ENCODE data around the gene SF3A2. TPM values are rescaled to one million over a fixed set of nuclear protein-coding genes. Genes with fewer than 3 reads are reported as not detected.

SF3A2 gene
- total RNA-seq, 1 donor from 2014 or later, result 142 TPM

DNA sequence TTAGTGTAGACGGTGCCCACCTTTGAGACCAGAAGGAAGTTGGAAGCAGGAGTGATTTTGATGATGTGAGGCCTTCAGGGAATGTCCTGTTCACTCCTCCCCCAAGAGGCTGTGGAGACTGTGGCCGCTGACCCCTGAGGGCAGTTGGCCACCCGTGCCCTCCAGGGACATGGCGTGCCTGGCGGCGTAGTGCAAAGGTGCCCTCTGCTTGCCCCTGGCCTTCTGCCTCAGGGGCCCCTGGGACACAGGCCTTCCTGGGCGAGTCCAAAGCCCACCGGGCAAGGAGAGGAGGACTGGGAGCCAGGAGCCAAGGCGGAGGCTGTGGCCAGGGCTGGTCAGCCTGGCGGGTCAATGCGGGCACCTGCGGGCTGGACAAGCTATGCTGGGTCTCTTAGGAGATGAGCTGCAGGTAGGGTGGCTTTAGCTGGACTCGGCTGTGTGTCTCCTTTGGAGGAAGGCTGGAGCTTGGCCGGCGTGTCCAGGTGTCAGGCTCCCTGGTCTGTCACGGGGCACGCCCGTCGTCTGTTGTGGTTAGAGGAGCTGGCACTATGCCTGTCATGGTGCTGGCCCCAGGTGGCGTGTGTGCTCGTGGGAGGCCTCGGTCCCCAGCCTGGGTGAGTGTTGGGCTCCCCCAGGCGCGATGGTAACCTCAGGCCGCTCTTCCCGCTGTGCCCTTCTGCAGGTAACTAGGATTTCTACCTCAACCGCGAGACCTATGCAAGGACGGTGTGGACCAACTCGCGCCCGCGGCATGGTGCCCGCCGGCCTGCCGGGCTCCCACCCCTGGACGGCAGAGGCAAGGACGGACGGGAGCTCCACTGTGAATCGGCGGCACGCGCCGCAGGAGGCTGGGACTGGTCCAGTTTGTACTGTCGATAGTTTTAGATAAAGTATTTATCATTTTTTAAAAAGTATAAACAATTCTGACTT, 7.3 kb upstream of the SF3A2 start:
- Mint-ChIP-seq H3K9me3 (no peaks in the 10 kb centered on the region), H3K27ac (no peak overlapping the region), H3K4me1 (no peaks in the 10 kb centered on the region), H3K27me3 (ENCODE audit: low read depth) (no peaks in the 10 kb centered on the region), H3K4me3 (no peak overlapping the region), H3K36me3 (peaks cover 13% of the 10 kb centered on the region)
- DNase-seq (ENCODE audit: low spot score in 2 of 2, unreplicated experiment in 2 of 2), result no peak
- TF ChIP-seq, protein P1, sequence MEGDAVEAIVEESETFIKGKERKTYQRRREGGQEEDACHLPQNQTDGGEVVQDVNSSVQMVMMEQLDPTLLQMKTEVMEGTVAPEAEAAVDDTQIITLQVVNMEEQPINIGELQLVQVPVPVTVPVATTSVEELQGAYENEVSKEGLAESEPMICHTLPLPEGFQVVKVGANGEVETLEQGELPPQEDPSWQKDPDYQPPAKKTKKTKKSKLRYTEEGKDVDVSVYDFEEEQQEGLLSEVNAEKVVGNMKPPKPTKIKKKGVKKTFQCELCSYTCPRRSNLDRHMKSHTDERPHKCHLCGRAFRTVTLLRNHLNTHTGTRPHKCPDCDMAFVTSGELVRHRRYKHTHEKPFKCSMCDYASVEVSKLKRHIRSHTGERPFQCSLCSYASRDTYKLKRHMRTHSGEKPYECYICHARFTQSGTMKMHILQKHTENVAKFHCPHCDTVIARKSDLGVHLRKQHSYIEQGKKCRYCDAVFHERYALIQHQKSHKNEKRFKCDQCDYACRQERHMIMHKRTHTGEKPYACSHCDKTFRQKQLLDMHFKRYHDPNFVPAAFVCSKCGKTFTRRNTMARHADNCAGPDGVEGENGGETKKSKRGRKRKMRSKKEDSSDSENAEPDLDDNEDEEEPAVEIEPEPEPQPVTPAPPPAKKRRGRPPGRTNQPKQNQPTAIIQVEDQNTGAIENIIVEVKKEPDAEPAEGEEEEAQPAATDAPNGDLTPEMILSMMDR (IDR thresholded peaks at IDR 0.05; ENCODE audit: unreplicated experiment), result no peak

DNA sequence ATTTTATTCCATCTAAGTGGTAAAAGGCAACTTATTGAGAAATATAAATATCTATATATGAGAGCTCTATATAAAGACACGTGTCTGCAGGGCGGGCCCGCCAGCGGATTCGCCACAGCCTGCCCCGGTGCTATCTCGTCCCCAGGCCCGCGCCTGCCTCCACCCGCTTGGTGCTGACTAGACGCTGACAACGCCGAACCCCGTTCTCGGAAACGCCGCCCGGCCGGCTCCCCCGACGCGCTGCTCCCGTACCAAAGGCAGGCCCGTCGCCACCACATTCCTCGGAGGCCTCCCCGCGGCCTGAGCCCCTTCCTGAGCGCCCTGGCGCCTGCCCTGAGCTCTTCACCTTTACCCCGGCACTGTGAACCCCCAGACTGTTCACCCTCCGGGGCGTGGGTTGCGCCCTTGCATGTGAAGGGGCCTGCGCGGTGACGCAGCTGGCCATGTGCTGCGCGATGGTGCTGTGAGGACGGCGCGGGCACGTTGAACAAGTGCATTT, 6.5 kb upstream of the SF3A2 start:
- TF ChIP-seq, protein P1 (IDR thresholded peaks at IDR 0.05; ENCODE audit: unreplicated experiment), result no peak
- Mint-ChIP-seq H3K4me3 (no peak overlapping the region), H3K36me3 (peaks cover 10% of the 10 kb centered on the region), H3K4me1 (peaks cover 3% of the 10 kb centered on the region), H3K27me3 (ENCODE audit: low read depth) (no peaks in the 10 kb centered on the region), H3K9me3 (no peaks in the 10 kb centered on the region), H3K27ac (no peak overlapping the region)
- no peak for DNase-seq (ENCODE audit: low spot score in 2 of 2, unreplicated experiment in 2 of 2)

DNA sequence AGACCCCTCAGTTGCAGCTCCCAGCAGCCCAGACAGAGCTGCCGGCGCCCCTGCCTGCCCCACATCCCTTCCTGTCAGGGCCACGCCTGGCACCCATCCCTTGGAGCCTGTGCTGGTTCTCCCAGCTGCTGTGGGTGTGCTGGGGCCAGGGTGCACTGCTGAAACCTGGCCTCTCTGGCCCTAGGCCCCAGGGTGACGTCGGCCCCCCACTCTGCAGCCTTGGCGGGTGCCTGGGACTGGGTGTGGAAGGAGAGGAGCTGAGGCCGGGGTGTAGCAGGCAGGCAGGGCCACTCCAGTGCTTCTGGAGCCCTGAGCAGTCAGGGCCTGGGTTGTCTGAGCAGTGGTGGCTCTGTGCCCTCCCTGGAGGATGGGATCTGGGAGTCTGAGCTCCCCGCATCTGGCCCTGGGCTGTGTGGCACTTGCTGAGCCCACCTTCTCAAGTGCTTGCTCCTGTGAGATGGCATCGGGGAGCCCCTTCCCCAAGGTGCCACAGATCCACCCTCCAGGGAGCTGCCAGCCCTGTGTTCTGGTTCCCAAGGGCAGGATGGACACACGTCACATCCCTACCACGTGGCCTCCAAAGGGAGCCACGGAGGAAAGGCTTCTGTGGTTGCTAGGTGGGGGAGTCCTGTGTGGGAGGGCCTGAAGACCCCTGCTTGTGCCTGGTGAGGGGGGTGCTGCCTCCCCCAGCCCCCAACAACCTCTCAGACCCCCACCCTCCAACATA, 5.7 kb upstream of the SF3A2 start:
- Mint-ChIP-seq H3K27ac (peak overlapping the region; percentile 59), H3K27me3 (ENCODE audit: low read depth) (no peaks in the 10 kb centered on the region), H3K9me3 (no peaks in the 10 kb centered on the region), H3K4me3 (no peak overlapping the region), H3K4me1 (peaks cover 6% of the 10 kb centered on the region), H3K36me3 (peaks cover 10% of the 10 kb centered on the region)
- no peak for DNase-seq (ENCODE audit: low spot score in 2 of 2, unreplicated experiment in 2 of 2)
- TF ChIP-seq, protein P1 (IDR thresholded peaks at IDR 0.05; ENCODE audit: unreplicated experiment), result no peak

DNA sequence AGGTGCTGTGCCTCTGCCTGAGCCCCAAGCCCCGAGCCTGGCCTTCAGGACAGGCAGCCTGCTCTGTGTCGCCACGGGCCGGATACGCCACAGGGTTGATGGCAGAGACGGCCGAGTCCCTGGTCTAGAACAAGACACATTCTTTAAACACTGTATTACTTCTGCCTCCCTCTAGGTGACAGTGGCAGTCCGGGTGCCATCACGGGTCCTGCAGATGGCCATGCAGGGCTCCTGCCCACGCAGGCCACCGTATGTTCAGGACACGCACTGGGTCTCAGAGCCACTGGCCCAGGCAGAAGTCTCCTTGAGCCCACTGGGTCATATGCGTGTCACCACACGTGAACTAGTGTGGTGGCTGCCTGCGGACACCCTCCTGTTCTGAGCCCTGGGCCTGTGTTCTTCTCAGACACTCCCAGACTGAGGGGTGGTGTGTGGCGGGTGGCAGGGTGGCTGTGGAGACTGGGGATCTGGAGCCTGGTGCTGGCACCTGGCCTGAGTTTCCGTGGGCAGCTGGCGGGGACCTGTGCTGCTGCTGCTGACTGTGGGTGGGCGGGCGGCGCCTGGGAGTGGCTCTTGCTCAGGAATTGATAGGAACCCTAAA, 4.9 kb upstream of the SF3A2 start:
- Mint-ChIP-seq H3K27ac (peak overlapping the region; percentile 59), H3K4me1 (peaks cover 8% of the 10 kb centered on the region), H3K27me3 (ENCODE audit: low read depth) (no peaks in the 10 kb centered on the region), H3K4me3 (no peak overlapping the region), H3K9me3 (no peaks in the 10 kb centered on the region), H3K36me3 (peaks cover 10% of the 10 kb centered on the region)
- TF ChIP-seq, protein P1 (IDR thresholded peaks at IDR 0.05; ENCODE audit: unreplicated experiment), result no peak
- DNase-seq (ENCODE audit: low spot score in 2 of 2, unreplicated experiment in 2 of 2), result no peak

DNA sequence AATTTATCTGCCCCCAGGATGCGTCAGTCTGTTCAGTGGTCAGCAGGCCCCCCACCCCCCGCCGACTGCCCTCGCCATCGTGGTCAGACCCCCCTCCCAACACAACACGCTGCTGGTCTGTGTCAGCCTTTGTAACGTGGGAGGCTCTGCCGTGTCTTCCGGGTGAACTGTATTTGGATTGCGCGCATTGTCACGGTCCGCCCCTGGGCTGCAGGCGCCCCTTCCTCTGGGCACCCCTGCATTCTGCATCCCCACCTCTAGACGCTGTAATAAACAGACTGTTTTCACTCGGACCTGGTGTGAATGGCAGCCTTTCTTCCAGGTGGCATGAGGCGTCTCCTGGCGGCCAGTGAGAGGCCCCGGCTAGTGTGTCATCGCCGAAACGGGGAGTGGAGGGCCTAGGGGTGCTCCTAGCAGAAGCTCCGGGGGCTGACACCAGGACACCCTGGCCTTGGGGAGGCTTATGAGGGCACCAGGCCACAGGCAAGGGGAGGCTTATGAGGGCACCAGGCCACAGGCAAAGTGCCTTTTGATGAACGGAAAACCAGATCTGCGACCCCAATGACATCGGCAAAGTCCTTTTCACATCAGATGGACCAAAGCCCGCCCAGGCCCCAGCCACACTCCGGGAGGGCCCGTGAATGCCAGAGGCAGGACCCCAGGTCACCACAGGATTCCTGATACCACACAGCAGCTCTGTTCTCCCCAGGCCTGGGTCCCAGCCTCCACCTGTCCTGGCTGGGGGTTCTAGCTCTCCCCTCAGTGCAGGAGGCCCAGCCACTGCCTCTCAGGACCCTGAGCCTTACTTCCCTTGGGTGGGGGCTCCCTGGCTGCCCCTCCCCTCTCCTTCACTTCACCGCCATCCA, 4.1 kb upstream of the SF3A2 start:
- TF ChIP-seq, protein P1 (IDR thresholded peaks at IDR 0.05; ENCODE audit: unreplicated experiment), result no peak
- Mint-ChIP-seq H3K27me3 (ENCODE audit: low read depth) (no peaks in the 10 kb centered on the region), H3K4me3 (no peak overlapping the region), H3K36me3 (peaks cover 10% of the 10 kb centered on the region), H3K9me3 (no peaks in the 10 kb centered on the region), H3K27ac (no peak overlapping the region), H3K4me1 (peaks cover 11% of the 10 kb centered on the region)
- DNase-seq (ENCODE audit: low spot score in 2 of 2, unreplicated experiment in 2 of 2), result no peak

Measured in mesothelial cell of epicardium (in vitro differentiated cells).